SK-N-SH (cell line): ENCODE results near the gene OTOG. TPM values are rescaled to one million over a fixed set of nuclear protein-coding genes. Genes with fewer than 3 reads are reported as not detected.

ENCODE experiments used
- CTCF ChIA-PET: fragments of 300-600, 350-600 bp; formaldehyde crosslinking; extraction: SDS; loops from one replicate; lab custom pipeline; 2021; lab: Yijun Ruan, JAX
- POLR2A ChIA-PET: fragments of 350-600 bp; sonication (Branson Sonifier 250); formaldehyde crosslinking; extraction: SDS; loops from one replicate; lab custom pipeline; 2020; ENCODE audit warnings: antibody characterized with exemption, inconsistent platforms; lab: Yijun Ruan, JAX
- DNase-seq: peaks from one replicate; pipeline ENCODE4 v3.0.0; 2012
- H2AFZ ChIP-seq: fragments of 200-600 bp; sonication (generic); 2 replicates; pipeline ENCODE4 v1.8.1; 2016; ENCODE audit warnings: antibody characterized with exemption, mild to moderate bottlenecking, low read depth
- H3F3A ChIP-seq: fragments of 200-600 bp; sonication (generic); replicated peaks from 2 replicates; pipeline ENCODE3; 2016; ENCODE audit warnings: antibody characterized with exemption, mild to moderate bottlenecking; ENCODE audit not compliant: insufficient read depth
- H3K27ac ChIP-seq, 2 experiments: fragments of 200-500 bp in 1 of 2; fragments of 200-600 bp in 1 of 2; sonication (Bioruptor generic) in 1 of 2; sonication (generic), shearing (Covaris generic) in 1 of 2; 2 replicates each; pipeline versions ENCODE4 v1.5.1 to v1.6.1; 2014 to 2016; ENCODE audit warnings: low read depth in 2 of 2, inconsistent platforms in 1 of 2, low read length in 1 of 2, mild to moderate bottlenecking in 1 of 2, mixed read lengths in 1 of 2
- H3K27me3 ChIP-seq: fragments of 200-600 bp; sonication (generic), shearing (Covaris generic); 2 replicates; pipeline ENCODE4 v1.6.1; 2016; ENCODE audit warnings: mixed run types; ENCODE audit not compliant: insufficient read depth
- H3K36me3 ChIP-seq, 2 experiments: fragments of 200-500 bp in 1 of 2; fragments of 200-600 bp in 1 of 2; sonication (Bioruptor generic) in 1 of 2; sonication (generic) in 1 of 2; replicated peaks in 1 of 2; 2 replicates each; pipeline versions ENCODE3 to v1.5.1; 2014 to 2016; ENCODE audit warnings: low read length in 1 of 2, mild to moderate bottlenecking in 1 of 2; ENCODE audit not compliant: insufficient read depth in 2 of 2, control insufficient read depth in 1 of 2
- H3K4me1 ChIP-seq, 2 experiments: fragments of 200-500 bp in 1 of 2; fragments of 200-600 bp in 1 of 2; sonication (Bioruptor generic) in 1 of 2; sonication (generic), shearing (Covaris generic) in 1 of 2; 2 replicates each; pipeline versions ENCODE4 v1.5.1 to v1.6.1; 2014 to 2016; ENCODE audit warnings: low read depth in 1 of 2, low read length in 1 of 2, mixed run types in 1 of 2; ENCODE audit not compliant: insufficient read depth in 2 of 2, control insufficient read depth in 1 of 2
- H3K4me2 ChIP-seq: fragments of 200-600 bp; sonication (generic), shearing (Covaris generic); 2 replicates; pipeline ENCODE4 v1.6.1; 2017; ENCODE audit warnings: mixed run types
- H3K4me3 ChIP-seq, 2 experiments: fragments of 200-500 bp in 1 of 2; fragments of 200-600 bp in 1 of 2; sonication (Bioruptor generic) in 1 of 2; sonication (generic), shearing (Covaris generic) in 1 of 2; 2 replicates each; pipeline versions ENCODE4 v1.5.1 to v1.8.1; 2014 to 2016; ENCODE audit warnings: low read depth in 2 of 2, inconsistent platforms in 1 of 2, low read length in 1 of 2, mild to moderate bottlenecking in 1 of 2, mixed read lengths in 1 of 2, moderate library complexity in 1 of 2
- H3K79me2 ChIP-seq: fragments of 200-600 bp; sonication (generic); 2 replicates; pipeline ENCODE4 v1.8.1; 2017; ENCODE audit warnings: mild to moderate bottlenecking; ENCODE audit not compliant: insufficient read depth
- H3K9ac ChIP-seq: fragments of 200-600 bp; sonication (generic); 2 replicates; pipeline ENCODE4 v1.6.1; 2017; ENCODE audit warnings: mixed run types
- H3K9me2 ChIP-seq: fragments of 200-600 bp; sonication (generic); 2 replicates; pipeline ENCODE4 v1.6.1; 2017; ENCODE audit warnings: mixed run types
- H3K9me3 ChIP-seq: fragments of 200-600 bp; sonication (generic); 2 replicates; pipeline ENCODE4 v1.6.1; 2017; ENCODE audit warnings: mixed run types, mild to moderate bottlenecking, moderate library complexity
- H4K20me1 ChIP-seq: fragments of 200-600 bp; sonication (generic); 2 replicates; pipeline ENCODE4 v1.6.1; 2017; ENCODE audit warnings: mild to moderate bottlenecking, mixed run types; ENCODE audit not compliant: insufficient read depth
- CHD2 ChIP-seq: fragments of 150-350 bp; IDR thresholded peaks from 2 replicates; pipeline ENCODE4 v1.6.1; 2018; ENCODE audit warnings: low read length; ENCODE audit not compliant: partially characterized antibody
- EP300 ChIP-seq, 2 experiments: IDR thresholded peaks; 2 replicates each; pipeline versions ENCODE4 v1.4.0 to v1.6.1; 2012; ENCODE audit warnings: borderline replicate concordance in 1 of 2, low read depth in 1 of 2, low read length in 1 of 2
- FOSL2 ChIP-seq: IDR thresholded peaks from 2 replicates; pipeline ENCODE4 v1.4.0; 2012; ENCODE audit warnings: low read depth, mild to moderate bottlenecking, moderate library complexity, borderline replicate concordance
- FOXM1 ChIP-seq: IDR thresholded peaks from 2 replicates; pipeline ENCODE4 v1.4.0; 2012; ENCODE audit warnings: low read depth, mild to moderate bottlenecking
- GATA2 ChIP-seq: sonication (generic); formaldehyde crosslinking; IDR thresholded peaks from 2 replicates; pipeline ENCODE4 v1.5.0; 2020; ENCODE audit warnings: mild to moderate bottlenecking, missing genetic modification reagents
- MAX ChIP-seq: IDR thresholded peaks from 2 replicates; pipeline ENCODE4 v1.4.0; 2012; ENCODE audit warnings: low read depth
- MEF2A ChIP-seq: IDR thresholded peaks from 2 replicates; pipeline ENCODE4 v1.4.0; 2012; ENCODE audit warnings: low read depth, borderline replicate concordance
- NRF1 ChIP-seq: IDR thresholded peaks from 2 replicates; pipeline ENCODE4 v1.6.1; 2012; ENCODE audit warnings: low read depth, mild to moderate bottlenecking, low read length
- SIN3A ChIP-seq: IDR thresholded peaks from 2 replicates; pipeline ENCODE4 v1.6.1; 2012; ENCODE audit warnings: low read depth, mild to moderate bottlenecking, low read length, moderate library complexity, borderline replicate concordance
- USF1 ChIP-seq: IDR thresholded peaks from 2 replicates; pipeline ENCODE4 v1.4.0; 2012; ENCODE audit warnings: low read depth, borderline replicate concordance
- USF2 ChIP-seq: fragments of 150-350 bp; IDR thresholded peaks from 2 replicates; pipeline ENCODE4 v1.6.1; 2017; ENCODE audit warnings: antibody characterized with exemption, low read length, low read depth, borderline replicate concordance
- WGBS: methylation state at CpG from one replicate; pipeline ENCODE4 v1.1.6; 2017; ENCODE audit warnings: low lambda C conversion rate; 5-methylcytosine and 5-hydroxymethylcytosine counted together
- polyA plus RNA-seq, 3 experiments: library from polyadenylated mRNA; depleted of rRNA; stranded (reverse); fragments of >200 nt; gene quantifications; 2 replicates each; pipeline ENCODE4 v1.2.3, GENCODE V29; 2012

OTOG gene
- polyA plus RNA-seq, 1 of the 3 experiments (the other 2 are of a cell fraction) = not detected

GRCh38 chr11:17602105-17603001, 55.3 kb downstream of the OTOG start (continued):
- TF ChIP-seq CHD2 (no peak), FOXM1 (no peak)

GRCh38 chr11:17603056-17603825, 56.2 kb downstream of the OTOG start:
- Histone ChIP-seq H2AFZ (no peak overlapping the region), H4K20me1 (no peaks in the 10 kb centered on the region), H3K27me3 (no peaks in the 10 kb centered on the region), H3K4me3 (no peak overlapping the region), H3F3A (no peaks in the 10 kb centered on the region), H3K9me3 (no peaks in the 10 kb centered on the region), H3K79me2 (no peaks in the 10 kb centered on the region), H3K27ac (no peak overlapping the region), H3K4me1 (peaks cover 0 to 9% of the 10 kb centered on the region in 2 experiments; a peak in 1 of 4 replicates), H3K9me2 (no peaks in the 10 kb centered on the region), H3K36me3 (no peaks in the 10 kb centered on the region), H3K9ac (no peak overlapping the region), H3K4me2 (no peak overlapping the region)
- 19% methylated on average over 5 of the region's 10 CpGs for WGBS
- DNase-seq = no peak
- POLR2A ChIA-PET = no interaction called here
- TF ChIP-seq USF2 = no peak
- no peak for TF ChIP-seq MEF2A
- TF ChIP-seq FOSL2 = no peak
- TF ChIP-seq FOXM1 = no peak
- TF ChIP-seq CHD2 = no peak
- TF ChIP-seq EP300 (IDR thresholded peaks at IDR 0.05; ENCODE audit: borderline replicate concordance in 1 of 2, low read depth in 1 of 2, low read length in 1 of 2) = no peak
- no peak for TF ChIP-seq USF1
- no peak for TF ChIP-seq MAX
- no peak for TF ChIP-seq SIN3A
- TF ChIP-seq NRF1 = no peak
- TF ChIP-seq GATA2 (CRISPR knock-in tag) = no peak
- CTCF ChIA-PET = interaction anchor here (1.1 to 17.0 kb wide), 4 partner anchors 17 to 375 kb away, joined by 3 to 271 read pairs (median 108); partner anchors contain the start of gene MYOD1
